Measurements from ENCODE around the gene SERPINB13.
"Not testable (repeated sequence)": the region's sequence is repeated elsewhere in the genome, so short reads cannot be mapped to it uniquely, and the experiment has no call there.

The SERPINB13 gene

DNA sequence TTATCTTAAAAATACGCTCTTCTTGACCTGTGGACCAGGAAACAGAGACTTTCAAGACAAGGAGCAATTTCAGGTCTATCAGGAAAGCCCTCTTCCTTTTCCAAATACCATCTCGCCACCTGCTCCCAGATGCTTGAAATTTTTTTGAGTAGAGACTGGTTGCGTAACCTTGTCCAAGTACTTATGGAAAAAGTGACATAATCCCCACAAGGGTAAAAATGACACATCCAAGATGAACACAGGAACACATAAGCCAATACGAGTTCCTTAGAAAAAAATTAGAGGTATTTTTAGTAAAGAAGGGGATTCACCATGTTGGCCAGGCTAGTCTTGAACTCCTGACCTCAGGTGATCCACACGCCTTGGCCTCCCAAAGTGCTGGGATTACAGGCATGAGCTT is 1.8 kb downstream of the SERPINB13 start:
- no peak for DNase-seq (ENCODE audit: low read depth in 2 of 3, low spot score in 2 of 3)

DNA sequence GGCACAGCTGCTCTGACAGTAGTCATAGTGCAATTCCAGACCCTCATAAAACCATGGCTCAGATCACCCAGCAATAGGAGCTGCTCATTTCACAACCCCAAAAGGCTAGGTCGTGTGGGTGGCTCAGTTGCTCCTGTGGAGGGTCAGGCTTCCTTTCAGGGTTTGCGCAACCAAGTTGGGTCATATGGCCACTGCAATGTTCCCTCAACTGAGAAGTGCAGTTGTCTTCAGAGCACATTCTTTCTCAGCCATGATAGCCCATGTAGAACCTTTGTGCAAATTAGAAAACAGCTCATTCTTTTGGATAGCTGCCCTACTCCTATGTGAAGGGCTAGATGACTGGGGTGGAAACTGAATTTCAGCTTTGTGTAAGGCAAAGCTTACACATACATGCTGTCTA is 3.2 kb downstream of the SERPINB13 start:
- DNase-seq (ENCODE audit: low read depth in 2 of 3, low spot score in 2 of 3), result no peak

DNA sequence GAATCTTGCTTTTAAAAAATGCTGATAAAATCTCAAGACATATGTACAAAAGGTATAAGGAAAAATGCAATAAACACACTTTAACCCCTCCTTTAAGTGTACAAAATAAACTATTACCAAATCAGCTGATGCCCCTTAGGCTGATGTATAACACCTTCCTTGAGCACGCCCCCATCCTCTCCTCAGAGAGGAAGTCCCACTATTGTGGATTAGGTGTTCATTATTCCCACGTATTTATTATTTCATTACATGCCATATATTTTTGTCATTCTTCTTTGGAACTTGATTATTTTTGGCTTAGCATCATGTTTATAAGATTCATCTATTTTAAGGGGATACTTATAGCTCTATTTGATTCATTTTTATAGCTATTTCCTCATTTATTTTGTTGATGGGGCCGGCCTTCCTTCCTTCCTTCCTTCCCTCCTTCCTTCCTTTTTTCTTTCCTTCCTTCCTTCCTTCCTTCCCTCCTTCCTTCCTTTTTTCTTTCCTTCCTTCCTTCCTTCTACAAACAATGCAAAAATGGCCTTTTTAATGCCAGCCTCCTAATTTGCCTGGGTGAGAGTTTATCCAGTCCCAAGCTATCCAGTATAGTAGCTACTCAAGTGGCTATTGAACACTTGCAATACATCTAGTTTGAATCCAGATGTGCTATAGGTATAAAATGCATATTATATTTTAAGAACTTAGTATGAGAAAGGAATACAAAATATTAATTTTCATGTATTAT is 4.0 kb downstream of the SERPINB13 start:
- no peak for DNase-seq (ENCODE audit: low read depth in 2 of 3, low spot score in 2 of 3)

DNA sequence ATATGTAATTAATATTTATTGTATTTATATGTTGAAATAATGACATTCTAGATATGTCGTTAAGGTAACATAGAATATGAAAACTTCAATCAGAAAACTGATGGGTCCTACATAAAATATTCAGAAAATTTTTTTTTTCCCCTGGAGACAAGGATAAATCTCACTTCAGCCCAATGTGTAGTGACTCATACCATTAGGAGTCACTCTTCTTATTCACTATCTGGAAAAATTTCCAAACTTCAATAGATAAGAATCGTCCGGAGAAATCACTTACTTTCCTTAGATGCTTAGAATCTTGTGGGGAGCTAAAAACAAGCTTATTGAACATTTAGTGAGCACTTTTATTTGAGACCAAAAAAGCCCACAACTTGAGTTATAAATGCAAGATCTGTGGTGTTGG is 4.6 kb downstream of the SERPINB13 start:
- no peak for DNase-seq (ENCODE audit: low read depth in 2 of 3, low spot score in 2 of 3)

DNA sequence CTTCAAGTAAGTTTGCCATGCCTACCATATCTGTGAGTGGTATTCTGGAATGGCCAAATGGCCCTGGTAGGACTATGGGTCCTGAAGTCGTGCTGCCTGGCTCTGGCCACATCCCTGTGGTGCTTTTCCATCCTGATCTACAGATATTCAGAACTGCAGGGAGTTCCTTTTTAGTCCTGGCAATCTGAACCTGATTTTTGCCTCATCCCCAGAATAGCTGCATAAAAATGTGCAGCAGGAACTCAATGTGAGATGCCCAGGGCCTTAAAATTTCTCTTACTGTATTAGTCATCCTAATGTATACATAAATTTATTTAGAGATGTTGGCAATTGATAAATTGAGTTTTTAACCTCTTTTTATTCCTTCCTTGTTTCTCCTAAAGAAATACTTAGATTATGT is 5.3 kb downstream of the SERPINB13 start:
- no peak for DNase-seq (ENCODE audit: low read depth in 2 of 3, low spot score in 2 of 3)

DNA sequence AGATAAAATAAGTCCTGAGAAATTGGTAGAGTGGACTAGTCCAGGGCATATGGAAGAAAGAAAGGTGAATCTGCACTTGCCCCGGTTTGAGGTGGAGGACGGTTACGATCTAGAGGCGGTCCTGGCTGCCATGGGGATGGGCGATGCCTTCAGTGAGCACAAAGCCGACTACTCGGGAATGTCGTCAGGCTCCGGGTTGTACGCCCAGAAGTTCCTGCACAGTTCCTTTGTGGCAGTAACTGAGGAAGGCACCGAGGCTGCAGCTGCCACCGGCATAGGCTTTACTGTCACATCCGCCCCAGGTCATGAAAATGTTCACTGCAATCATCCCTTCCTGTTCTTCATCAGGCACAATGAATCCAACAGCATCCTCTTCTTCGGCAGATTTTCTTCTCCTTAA is 9.8 kb downstream of the SERPINB13 start:
- DNase-seq (ENCODE audit: low read depth in 2 of 3, low spot score in 2 of 3), result no peak

DNA sequence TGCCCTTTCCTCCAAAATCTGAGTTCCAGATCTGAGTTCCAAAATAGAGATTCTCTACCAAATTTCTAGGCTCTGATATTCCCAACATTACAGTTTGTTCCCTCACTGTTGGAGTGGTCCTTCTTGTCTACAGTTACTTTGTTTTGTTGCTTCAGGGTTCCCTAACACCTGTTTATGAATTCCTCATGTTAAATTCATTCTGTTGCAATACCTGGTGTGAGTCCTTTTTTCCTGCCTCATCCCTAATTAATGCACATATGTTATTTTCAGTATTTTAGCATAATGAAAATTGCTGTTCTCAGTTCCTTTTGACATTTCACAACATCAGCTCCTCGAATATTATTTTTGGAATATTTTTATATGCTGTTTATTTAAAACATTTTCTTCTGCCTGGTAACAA is 16.2 kb downstream of the SERPINB13 start:
- DNase-seq (ENCODE audit: low read depth in 2 of 3, low spot score in 2 of 3), result no peak

DNA sequence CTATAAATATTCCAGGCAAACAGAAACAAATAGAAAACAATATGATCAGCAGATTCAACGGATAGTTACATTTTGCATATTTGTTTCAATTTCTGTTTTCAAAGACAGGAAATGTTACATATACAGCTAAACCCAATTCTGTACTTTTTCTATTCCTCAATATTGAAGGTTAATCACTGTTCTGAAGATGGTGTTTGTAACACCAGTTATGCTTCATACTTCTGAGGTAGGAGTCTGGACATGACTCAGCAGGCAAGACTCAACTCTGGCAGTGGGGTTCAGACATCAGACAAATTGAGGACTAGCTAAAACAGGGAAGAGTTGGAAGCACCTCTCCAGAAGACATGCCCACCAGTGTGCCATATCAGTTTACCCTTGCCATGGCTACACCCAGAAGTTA is 16.6 kb downstream of the SERPINB13 start:
- DNase-seq (ENCODE audit: low read depth in 2 of 3, low spot score in 2 of 3), result no peak

DNA sequence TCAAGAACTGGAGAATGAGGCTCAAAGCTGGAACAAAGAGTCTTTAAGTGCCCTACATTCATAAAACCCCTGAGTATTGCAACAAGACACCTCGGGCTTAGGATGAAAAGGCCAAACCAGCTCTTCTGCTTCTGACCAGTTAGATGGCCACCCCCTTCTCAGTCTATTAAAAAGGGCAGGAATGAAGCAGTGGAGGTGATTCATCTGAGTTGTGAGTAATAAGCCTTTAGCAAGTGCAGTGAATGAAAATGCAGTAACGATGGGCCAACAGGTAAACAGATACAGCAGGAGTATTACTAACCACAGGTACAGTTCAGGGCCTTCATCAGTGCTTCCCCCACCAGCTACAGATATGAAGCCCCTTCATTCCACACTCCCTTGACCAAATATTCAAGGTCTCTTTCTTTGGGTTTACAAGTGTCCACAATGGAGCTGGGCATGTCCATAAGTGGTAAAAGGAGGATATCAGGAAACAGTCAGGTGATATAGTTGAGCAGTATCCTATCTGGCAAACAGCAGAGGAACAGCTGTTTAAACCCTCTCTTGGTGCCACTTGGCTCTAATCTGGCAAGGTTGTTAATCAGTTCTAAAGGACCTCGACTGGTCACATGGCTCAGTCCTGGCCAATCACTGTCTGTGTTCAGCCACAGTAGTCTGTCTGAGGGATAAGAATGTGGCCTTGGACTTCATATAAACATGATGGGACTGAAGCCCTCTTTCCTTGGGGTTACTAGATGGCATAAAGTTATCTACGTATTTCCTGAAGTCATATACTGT is 17.8 kb downstream of the SERPINB13 start:
- no peak for DNase-seq (ENCODE audit: low read depth in 2 of 3, low spot score in 2 of 3)

DNA sequence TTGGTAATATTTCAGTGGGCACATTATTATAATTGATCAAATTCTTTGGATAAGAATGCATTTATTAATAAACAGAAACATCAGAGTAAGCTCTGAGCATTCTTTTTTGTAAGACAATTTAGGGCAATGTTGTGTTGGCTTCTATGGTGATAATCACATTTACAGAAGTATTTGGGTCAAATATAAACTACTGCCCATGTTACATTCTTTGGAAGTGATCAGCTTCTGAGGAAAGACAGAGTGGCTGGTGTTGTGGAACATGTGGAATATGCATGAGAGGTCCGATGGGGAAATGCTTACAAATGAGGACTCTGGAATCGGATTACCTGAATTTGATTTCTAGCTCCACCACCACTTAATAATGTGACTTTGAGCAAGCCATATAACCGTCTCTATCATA is 19.4 kb downstream of the SERPINB13 start:
- no peak for DNase-seq (ENCODE audit: low read depth in 2 of 3, low spot score in 2 of 3)

DNA sequence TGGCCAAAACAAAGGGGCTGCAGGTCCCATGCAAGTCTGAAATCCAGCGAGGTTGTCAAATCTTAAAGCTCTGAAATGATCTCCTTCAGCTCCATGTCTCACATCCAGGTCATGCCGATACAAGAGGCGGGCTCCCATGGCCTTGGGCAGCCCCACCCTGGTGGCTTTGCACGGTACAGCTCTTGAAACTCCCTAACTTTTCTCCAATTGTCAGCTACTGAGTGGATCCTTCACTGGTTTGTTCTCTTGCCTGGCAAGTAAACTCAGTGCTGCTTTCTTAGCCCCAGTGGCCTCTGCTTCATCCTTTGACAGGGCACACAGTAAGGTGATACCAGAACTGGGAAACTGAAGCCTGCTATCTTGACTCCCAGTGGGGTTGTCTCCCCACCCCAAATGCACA is 26.3 kb downstream of the SERPINB13 start:
- no peak for DNase-seq (ENCODE audit: low read depth in 2 of 3, low spot score in 2 of 3)

DNA sequence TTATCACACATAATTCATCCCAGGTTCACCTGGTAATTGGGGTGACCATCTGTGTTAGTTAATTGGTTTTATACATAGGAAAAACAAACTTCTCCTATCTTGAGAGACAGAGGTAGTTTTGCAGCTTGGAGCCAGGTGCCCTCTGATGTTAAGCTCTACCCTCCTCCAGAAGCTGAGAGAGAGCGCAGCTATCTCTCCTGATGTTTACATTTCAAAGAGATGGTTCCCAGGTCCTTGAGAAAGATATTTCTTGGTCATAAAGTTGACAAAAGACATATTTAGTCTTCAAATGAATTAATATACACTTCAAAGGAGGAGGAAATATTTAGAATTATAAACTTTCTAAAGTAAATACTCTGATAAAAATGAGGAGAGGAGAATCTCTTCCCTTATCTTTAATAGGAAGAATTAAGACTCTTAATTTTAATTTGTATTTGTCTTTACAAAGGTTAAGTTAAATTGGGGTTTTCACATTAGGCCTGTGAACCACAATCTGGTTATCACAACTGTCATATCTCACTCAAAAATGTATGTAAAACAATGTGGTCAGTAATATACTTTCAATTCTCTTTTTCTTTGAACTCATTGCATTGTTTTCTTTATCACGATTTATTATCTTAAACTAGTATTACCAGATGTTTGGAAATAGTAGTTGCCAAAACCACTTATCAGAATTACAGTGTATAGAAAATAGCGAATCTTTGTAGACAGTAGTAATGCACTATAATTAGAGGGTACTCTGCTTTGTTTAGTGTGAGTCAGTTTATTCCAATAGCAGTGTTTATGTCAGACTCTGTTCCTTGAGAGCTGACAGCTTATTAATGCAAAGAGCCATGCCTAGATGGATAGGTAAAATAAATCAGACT is 30.1 kb downstream of the SERPINB13 start:
- DNase-seq (ENCODE audit: low read depth in 2 of 3, low spot score in 2 of 3), result no peak

DNA sequence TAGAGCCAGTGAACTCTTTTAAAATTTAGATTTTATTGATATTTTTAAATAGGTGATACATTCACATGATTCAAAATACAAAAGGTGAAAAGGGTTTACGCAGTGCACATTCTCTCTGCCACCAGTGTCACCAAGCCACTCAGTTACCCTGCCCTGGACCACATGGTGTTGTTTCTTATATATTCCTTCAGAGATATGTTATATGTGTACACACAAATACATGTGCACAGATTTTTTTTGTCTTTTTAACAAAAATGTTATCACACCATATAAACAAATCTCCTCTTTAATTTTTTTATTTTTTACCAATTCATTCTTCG is 30.7 kb downstream of the SERPINB13 start:
- DNase-seq (ENCODE audit: low read depth in 2 of 3, low spot score in 2 of 3), result no peak

DNA sequence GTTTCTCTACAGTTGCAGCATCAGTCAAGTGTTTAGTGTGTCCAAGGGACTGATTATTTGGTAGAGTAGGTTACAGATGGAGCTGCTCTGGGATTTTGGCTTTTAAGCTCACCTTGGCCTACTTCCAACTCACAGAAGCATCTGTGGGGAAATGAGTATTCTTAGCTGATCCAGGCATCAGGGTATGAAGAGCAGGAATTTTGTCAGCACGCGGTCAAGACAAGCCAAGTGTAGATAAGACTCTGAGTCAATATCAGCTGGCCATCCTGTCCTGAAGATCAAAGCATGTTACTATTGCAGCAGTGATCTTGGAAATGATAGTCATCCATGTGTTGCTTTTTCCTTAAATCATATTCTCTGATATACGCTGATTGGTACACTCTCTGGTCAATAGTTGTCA is 32.5 kb downstream of the SERPINB13 start:
- DNase-seq (ENCODE audit: low read depth in 2 of 3, low spot score in 2 of 3), result no peak

DNA sequence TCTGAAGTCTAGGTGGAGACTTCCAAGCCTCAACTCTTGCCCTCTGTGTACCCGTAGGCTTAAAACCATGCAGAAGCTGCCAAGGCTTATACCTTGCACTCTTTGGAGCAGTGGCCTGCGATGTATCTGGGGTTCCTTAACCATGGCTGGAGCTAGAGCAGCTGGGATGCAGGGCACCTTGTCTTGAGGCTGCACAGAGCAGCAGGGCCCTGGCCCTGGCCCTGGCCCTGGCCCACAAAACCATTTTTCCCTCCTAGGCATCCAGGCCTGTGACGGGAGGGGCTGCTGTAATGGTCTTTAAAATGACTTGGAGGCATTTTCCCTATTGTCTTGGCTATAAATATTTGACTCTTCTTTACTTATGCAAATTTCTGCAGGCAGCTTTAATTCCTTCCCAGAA is 37.7 kb downstream of the SERPINB13 start:
- DNase-seq (ENCODE audit: low read depth in 2 of 3, low spot score in 2 of 3), result no peak

DNA sequence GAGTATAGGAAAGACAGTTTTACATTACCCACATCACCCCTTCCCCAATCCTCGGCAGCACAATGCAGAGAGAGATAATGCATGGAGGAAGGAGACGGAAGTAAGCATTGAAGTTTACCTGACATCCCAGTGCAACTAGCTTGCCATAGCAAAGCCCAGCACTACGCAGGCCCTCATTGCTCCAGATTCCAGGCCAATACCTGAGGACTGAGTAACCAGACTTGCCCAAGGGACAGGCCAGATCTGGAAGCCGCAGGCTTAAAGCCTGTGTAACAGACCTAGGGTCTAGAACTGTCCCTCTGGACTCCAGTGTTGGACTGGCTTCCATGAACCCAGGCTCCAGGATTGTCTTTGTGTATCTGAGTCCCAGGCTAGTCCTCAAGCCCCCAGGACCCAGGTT is 39.3 kb downstream of the SERPINB13 start:
- no peak for DNase-seq (ENCODE audit: low read depth in 2 of 3, low spot score in 2 of 3)

DNA sequence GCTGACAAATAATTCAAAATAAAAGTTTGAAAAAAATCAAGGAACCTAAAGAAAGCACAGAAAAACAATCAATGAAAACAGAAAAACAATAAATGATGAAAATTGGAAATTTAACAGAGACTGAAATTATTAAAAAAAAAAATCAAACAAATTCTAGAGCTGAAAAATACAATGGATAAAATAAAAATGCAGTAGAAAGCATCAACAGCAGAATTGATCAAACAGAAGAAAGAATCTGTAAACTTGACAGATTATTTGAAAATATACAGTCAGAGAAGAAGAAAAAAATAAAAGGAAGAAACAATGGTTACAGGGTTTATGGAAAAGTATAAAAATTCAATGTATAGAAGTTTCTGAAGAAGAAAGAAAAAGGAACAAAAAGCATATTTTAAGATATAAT is 40.7 kb downstream of the SERPINB13 start:
- DNase-seq (ENCODE audit: low read depth in 2 of 3, low spot score in 2 of 3), result no peak

DNA sequence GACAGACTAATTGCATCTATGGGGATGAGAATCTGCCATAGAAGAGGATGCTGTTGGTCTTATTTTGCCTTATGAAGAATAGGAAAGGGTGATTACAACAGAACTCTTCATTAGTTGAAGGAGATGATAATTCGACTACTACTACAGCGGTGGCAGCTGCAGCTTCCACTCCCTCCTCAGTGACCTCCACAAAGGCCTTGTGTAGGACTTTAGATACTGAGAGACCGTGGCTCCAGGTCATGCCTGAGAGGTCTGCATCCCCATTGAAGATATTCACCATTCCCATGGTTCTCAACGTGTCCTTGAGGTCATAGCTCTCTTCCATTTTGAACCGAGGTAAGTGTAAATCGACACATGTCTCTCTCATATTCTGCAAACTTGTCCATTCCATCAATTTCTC is 50.6 kb downstream of the SERPINB13 start:
- no peak for DNase-seq (ENCODE audit: low read depth in 2 of 3, low spot score in 2 of 3)

DNA sequence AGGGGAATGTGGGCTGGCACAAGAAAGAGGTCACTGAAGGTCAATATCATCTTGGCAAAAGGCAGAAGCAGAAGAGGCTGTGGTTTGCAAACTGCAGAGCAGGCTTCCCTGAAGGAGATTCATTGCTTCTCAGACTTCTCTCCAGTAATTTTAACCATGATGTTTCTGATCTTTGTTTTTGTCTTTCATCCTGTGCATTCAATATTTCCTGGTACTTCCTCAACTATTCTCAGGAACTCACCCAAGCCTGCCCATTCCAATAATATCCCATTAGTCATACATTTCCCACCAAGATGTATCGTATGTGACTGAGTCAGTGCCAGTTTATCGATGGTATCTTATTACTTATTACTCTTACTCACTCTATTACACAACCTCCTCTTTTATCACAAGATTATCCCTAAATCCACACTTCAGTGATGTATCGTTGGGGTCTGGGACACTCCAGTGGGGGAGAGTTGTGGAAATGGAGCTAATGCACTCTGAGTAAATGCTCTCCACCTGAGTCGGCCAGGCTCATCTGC is 54.1 kb downstream of the SERPINB13 start:
- not testable (repeated sequence) for DNase-seq (ENCODE audit: low read depth in 2 of 3, low spot score in 2 of 3)

DNA sequence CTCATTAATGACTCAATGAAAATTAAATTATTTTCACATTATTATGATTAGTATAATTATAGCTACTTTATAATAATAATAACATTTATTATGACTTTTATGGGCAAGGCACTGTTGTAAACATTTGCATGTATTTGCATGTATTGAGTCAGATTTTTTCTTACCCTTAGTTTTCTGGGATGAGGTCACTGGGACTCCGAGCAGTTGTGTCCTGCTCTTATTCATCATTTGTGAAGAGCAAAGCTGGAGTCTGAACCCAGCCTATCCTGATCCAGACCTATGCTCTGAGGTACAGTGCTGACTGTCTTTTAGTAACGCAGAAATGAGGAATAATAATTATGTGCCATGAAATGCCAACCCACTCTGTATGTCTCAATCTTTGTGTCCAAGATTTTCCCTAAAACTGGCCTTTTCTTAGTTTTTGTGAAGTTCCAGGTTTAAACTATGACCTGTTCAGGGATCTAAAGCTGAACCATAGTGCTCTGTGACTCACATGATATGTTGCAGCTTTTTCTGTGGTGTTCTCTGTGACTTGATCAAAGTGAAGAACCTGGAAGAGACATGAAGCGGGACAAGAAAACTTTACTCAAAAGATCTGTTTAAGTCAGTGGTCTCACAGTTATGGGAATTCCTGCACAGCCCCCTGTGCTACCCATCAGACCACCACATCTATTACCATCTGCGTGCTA is 55.7 kb downstream of the SERPINB13 start:
- DNase-seq (ENCODE audit: low read depth in 2 of 3, low spot score in 2 of 3), result not testable (repeated sequence)

DNA sequence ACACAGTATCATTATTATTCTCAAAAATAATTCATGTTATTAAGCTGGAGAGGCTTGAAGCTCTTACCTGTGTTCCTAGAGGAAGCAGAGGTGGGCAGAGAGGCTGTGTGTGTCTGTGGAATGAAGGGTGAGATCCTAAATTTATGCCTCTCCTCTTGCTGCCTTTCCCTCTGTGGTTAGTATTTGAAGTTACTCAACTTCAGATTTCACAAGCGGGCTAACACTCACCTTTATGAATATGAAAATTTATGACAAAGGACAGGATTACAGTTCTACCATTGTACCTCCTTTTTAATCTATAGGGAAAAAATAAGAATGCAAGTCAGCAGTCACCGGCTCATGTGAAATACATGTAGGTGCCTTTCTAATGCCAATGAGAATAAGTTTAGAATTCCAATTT is 57.0 kb downstream of the SERPINB13 start, which contains the start of gene SERPINB4:
Gene SERPINB4, minus strand, starts transcription at position 115 of the 400 bp plus-strand sequence. CDS start 679 bp downstream, outside the sequence.
- not testable (repeated sequence) for DNase-seq (ENCODE audit: low read depth in 2 of 3, low spot score in 2 of 3)

All from activated CD8-positive, alpha-beta memory T cell treated with anti-CD3 and anti-CD28 coated beads for 48 hours (primary cell).